Testis (tissue), 2 donors: ENCODE measurements around the gene RAB34.

ENCODE experiments used
- CTCF ChIP-seq, 3 experiments: fragments of 450-650 bp in 2 of 3; fragments of 200-600 bp in 1 of 3; sonication (generic) in 1 of 3; IDR thresholded peaks; one replicate each; pipeline ENCODE4 v1.5.1; 2016 to 2019; ENCODE audit warnings: antibody characterized with exemption in 3 of 3, mild to moderate bottlenecking in 2 of 3, moderate library complexity in 1 of 3
- POLR2A ChIP-seq: fragments of 450-650 bp; IDR thresholded peaks from one replicate; pipeline ENCODE4 v1.6.1; 2017; ENCODE audit warnings: antibody characterized with exemption, mild to moderate bottlenecking, moderate library complexity

- TF ChIP-seq CTCF (IDR thresholded peaks at IDR 0.05) (no peak), POLR2A (no peak)
These were observed 43.2 kb upstream of the RAB34 start for GRCh38 chr17:28760601-28761562.
